ENCODE measurements around the gene IGFBP4.

The IGFBP4 gene

GRCh38 chr17:40493697-40494096 lies 50.4 kb downstream of the IGFBP4 start:
- no peak for DNase-seq

GRCh38 chr17:40495140-40495539 lies 51.9 kb downstream of the IGFBP4 start:
- no peak for DNase-seq

- DNase-seq: no peak
Measured at GRCh38 chr17:40496170-40496569, 52.9 kb downstream of the IGFBP4 start.

- DNase-seq: no peak
Measured at GRCh38 chr17:40496634-40497420, 53.6 kb downstream of the IGFBP4 start.

- DNase-seq: no peak
Measured at GRCh38 chr17:40497695-40498094, 54.4 kb downstream of the IGFBP4 start.

- DNase-seq: no peak
Measured at GRCh38 chr17:40498281-40499084, 55.2 kb downstream of the IGFBP4 start.

- no peak for DNase-seq
Measured at GRCh38 chr17:40499551-40500189, 56.4 kb downstream of the IGFBP4 start.

- no peak for DNase-seq
Measured at GRCh38 chr17:40500190-40500589, 56.9 kb downstream of the IGFBP4 start.

GRCh38 chr17:40500709-40501108 lies 57.5 kb downstream of the IGFBP4 start:
- DNase-seq: no peak

GRCh38 chr17:40501499-40501911 lies 58.3 kb downstream of the IGFBP4 start, which contains the start of gene TNS4:
Gene TNS4, minus strand, starts transcription at chr17:40501623. Its CDS starts 5,198 bp downstream, at chr17:40496425.
- DNase-seq: no peak

- no peak for DNase-seq
Measured at GRCh38 chr17:40502716-40503115, 59.5 kb downstream of the IGFBP4 start.

- no peak for DNase-seq
Measured at GRCh38 chr17:40503154-40503553, 59.9 kb downstream of the IGFBP4 start.

- DNase-seq: no peak
Measured at GRCh38 chr17:40506786-40507185, 63.5 kb downstream of the IGFBP4 start.

Measured in CD4-positive, alpha-beta T cell treated with Interleukin-17A for 4 hours (primary cell).